ENCODE results near the gene SAP25.
"Not testable (repeated sequence)": the region's sequence is repeated elsewhere in the genome, so short reads cannot be mapped to it uniquely, and the experiment has no call there.

SAP25 gene

DNA sequence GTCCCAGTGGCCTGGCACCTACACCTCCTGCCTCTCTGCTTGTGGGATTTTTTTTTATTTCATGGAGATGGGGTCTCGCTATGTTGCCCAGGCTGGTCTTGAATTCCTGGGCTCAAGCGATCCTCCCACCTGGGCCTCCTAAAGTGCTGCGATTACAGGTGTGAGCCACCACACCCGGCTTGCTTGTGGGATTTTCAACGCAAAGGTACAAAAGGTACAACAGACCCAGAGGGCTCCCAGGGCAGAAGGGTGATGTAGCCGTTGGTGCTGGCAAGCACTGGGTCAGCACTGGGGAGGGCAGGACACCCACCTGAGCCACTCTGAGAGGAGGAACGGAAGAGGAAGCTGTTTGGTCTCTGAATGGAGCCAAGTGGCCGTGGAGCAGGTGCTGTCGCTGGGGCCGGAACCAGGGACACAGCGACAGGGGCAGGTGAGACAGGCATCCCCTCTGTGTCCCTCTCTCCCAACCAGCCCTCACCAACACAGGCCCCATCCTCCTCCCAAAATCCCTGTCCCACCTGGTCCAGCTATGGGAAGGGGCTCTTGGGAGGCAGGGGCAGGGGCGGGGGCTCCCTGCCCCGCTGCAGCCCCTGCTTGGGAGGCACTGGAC lies 2.8 kb upstream of the SAP25 start:
- no peak for DNase-seq (ENCODE audit: low read depth in 1 of 2, low spot score in 1 of 2)

- DNase-seq (ENCODE audit: low read depth in 1 of 2, low spot score in 1 of 2) = no peak
Observed at GRCh38 chr7:100575746-100576383, 2.2 kb upstream of the SAP25 start.

GRCh38 chr7:100575206-100575631 lies 1.5 kb upstream of the SAP25 start:
- no peak for DNase-seq (ENCODE audit: low read depth in 1 of 2, low spot score in 1 of 2)

- no peak for DNase-seq (ENCODE audit: low read depth in 1 of 2, low spot score in 1 of 2)
Observed at GRCh38 chr7:100574362-100575205, 884 bp upstream of the SAP25 start.

GRCh38 chr7:100572949-100573675 lies 588 bp downstream of the SAP25 start:
- no peak for DNase-seq (ENCODE audit: low read depth in 1 of 2, low spot score in 1 of 2)

DNA sequence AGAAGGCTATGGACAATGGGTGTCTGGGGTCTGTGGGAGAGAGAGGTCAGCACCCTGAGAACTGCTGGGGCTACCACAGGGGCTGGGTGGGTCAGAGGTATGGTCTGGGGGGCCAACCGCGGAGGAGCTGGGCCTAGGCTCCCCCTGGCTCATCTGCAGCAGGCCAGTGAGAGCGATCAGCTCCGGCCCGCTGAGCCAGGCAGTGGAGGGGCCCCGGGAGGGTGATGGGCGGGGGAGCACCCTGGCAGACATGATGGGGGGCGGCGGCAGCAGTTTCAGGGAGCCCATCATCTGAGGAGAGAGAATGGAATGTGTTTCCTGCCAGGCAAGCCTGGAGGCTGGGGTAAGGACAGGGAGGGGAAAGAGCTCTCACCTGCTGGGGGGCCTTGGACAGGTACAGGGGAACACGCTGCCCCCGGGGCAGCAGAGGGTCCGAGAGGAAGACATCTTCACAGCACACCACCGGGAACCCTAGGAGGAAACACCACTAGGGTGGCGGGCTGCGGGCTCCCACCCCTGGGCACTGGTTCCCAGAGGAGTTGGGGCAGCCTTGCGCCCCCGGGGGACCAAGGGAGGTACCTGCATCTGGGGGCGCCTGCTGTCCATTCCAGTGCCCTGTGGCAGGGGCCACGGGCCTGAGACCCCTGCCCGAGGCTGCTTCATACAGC lies 1.3 kb downstream of the SAP25 start:
- DNase-seq (ENCODE audit: low read depth in 1 of 2, low spot score in 1 of 2) = no peak

DNA sequence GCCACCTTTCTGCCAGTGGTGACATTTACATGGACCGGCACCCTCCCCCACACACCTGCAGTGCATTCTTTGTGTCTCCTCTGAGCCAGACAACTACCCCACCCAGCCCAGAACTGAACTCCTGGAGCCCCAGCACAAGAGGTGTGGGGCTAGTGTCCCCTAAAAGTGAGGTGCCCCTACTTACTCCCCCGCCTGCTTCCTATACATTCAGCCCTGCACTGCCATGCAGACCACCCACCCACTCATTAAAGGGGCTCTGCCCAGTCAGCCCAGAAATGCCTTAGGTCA lies 1.9 kb downstream of the SAP25 start:
- DNase-seq (ENCODE audit: low read depth in 1 of 2, low spot score in 1 of 2) = no peak

DNA sequence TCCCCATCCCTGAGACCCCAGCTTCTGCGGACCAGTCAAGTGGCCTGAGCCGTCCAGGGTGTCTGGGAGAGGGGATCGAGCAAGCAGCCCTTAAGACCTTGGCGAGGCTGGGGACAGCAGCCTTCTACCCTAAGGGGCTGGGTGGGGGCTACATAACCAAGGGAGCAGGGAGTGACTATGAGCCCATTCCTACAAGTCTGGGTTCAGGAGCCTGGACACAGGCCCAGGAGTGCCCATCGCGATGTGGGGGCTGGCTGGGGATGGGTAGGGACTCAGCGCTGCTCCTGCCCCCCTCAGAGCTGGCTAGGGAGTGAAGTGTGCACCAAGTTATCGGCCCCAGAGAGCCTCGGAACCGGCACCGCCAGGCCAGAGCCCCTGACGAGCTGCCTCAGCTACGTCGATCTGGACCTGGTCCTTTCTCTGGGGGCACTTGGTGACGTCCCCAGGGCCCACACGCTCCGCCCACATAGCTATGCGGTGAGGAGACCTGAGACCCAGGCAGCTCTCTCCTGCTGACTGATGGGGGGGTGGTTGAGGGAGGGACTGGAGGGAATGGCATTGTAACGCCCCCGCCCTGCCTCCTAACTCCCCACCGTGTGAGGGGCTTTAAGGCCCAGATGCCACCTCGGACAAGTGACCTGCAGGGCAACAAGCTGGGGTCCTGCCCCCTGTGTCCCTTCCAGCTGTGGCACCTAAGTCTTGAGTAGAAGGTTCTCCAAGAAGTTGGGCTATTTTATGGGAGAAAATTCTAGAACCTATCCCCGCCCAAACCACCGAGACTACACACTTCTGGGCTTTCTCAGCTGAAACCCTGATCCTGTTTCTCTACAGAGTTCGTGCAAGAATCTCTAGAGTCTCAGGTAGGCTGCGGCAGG lies 2.5 kb downstream of the SAP25 start:
- no peak for DNase-seq (ENCODE audit: low read depth in 1 of 2, low spot score in 1 of 2)

DNA sequence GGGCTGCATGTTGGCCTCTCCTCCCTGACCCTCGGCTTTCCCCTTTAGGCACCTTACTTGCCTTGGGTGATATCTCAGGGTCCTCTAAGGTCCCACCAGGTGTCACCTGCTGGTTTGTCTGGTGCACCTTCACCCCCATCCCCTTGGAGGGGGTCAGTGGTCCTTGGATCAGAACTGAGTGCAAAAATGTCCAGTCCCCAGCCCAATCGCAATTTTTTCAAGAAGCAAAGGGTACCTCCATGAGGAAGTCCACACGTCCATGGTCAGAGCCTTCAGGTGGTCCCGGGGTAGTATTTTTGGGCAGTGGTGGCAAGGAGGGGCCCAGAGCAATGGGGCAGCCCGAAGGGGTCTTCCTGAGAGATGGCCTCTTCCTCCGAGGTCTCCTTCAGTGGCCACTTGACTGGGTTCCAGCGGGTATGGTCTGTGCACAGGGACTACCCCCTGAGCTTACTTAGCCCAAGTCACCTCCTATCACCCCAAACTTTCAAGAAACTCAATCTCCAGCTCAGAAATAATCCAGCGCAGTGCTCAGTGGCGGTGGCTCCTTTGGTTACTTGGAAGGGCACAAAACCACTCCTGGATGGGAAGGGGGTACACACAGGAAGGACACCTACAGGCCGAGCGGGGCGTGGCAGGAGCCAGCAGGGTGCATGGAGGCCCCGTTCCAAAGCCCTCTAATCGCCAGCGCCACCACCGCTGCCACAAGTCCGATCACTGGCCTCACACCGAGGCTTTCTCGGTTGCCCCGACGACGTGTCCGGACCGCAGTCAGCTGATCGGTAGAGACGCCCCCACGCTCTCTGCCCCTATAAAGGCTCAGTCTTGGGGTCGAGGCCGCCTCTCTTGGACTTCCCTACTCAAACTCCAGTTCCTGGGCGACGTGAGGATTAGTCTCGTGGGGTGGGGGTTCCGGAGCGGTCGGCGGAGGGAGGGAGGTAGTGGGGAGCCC lies 4.5 kb downstream of the SAP25 start:
- no peak for DNase-seq (ENCODE audit: low read depth in 1 of 2, low spot score in 1 of 2)

GRCh38 chr7:100568176-100568895 lies 5.4 kb downstream of the SAP25 start:
- DNase-seq (ENCODE audit: low read depth in 1 of 2, low spot score in 1 of 2) = no peak

GRCh38 chr7:100567751-100568175 lies 5.9 kb downstream of the SAP25 start:
- no peak for DNase-seq (ENCODE audit: low read depth in 1 of 2, low spot score in 1 of 2)

- no peak for DNase-seq (ENCODE audit: low read depth in 1 of 2, low spot score in 1 of 2)
Observed at GRCh38 chr7:100567031-100567730, 6.5 kb downstream of the SAP25 start.

GRCh38 chr7:100566018-100566531 lies 7.6 kb downstream of the SAP25 start:
- DNase-seq (ENCODE audit: low read depth in 1 of 2, low spot score in 1 of 2) = no peak

- DNase-seq (ENCODE audit: low read depth in 1 of 2, low spot score in 1 of 2) = no peak
Observed at GRCh38 chr7:100565133-100565571, 8.5 kb downstream of the SAP25 start.

GRCh38 chr7:100564405-100564804 lies 9.3 kb downstream of the SAP25 start:
- DNase-seq (ENCODE audit: low read depth in 1 of 2, low spot score in 1 of 2) = not testable (repeated sequence)

- DNase-seq (ENCODE audit: low read depth in 1 of 2, low spot score in 1 of 2) = peak; percentile 74 to 79
Observed at GRCh38 chr7:100563809-100564400, 9.8 kb downstream of the SAP25 start.

- DNase-seq (ENCODE audit: low read depth in 1 of 2, low spot score in 1 of 2) = no peak
Observed at GRCh38 chr7:100563100-100563564, 10.6 kb downstream of the SAP25 start.
